Neuronal stem cell (in vitro differentiated cells): ENCODE data around the gene PUM2.

ENCODE experiments used
- DNase-seq: peaks from one replicate; pipeline ENCODE4 v3.0.0-alpha.2; 2013; ENCODE audit warnings: low spot score
- H2AFZ ChIP-seq: one replicate; pipeline ENCODE4 v1.6.1; 2013; ENCODE audit warnings: mild to moderate bottlenecking, low read length, inconsistent platforms
- H2AK5ac ChIP-seq: 2 replicates; pipeline ENCODE4 v1.6.1; 2013; ENCODE audit warnings: low read depth, mild to moderate bottlenecking, inconsistent platforms, low read length, moderate library complexity, mixed read lengths
- H2BK120ac ChIP-seq: 2 replicates; pipeline ENCODE4 v1.6.1; 2013; ENCODE audit warnings: low read depth, mild to moderate bottlenecking, inconsistent platforms, low read length, moderate library complexity, mixed read lengths
- H2BK12ac ChIP-seq: one replicate; pipeline ENCODE4 v1.6.1; 2013; ENCODE audit warnings: low read length, inconsistent platforms
- H2BK15ac ChIP-seq: 2 replicates; pipeline ENCODE4 v1.6.1; 2013; ENCODE audit warnings: mild to moderate bottlenecking, low read length, inconsistent platforms, mixed read lengths
- H2BK5ac ChIP-seq: one replicate; pipeline ENCODE4 v1.6.1; 2013; ENCODE audit warnings: inconsistent platforms, mild to moderate bottlenecking, low read length, moderate library complexity
- H3K14ac ChIP-seq: one replicate; pipeline ENCODE4 v1.6.1; 2013; ENCODE audit warnings: low read length, inconsistent platforms
- H3K18ac ChIP-seq: 2 replicates; pipeline ENCODE4 v1.6.1; 2013; ENCODE audit warnings: low read length, inconsistent platforms
- H3K23ac ChIP-seq: 2 replicates; pipeline ENCODE4 v1.6.1; 2013; ENCODE audit warnings: low read depth, mild to moderate bottlenecking, mixed read lengths, low read length, inconsistent platforms; ENCODE audit not compliant: poor library complexity
- H3K27ac ChIP-seq: replicated peaks from 3 replicates; pipeline ENCODE4 v1.5.1; 2013; ENCODE audit warnings: low read length, inconsistent platforms
- H3K27me3 ChIP-seq, 3 experiments: 2 replicates each; pipeline ENCODE4 v1.6.1; 2013; ENCODE audit warnings: low read length in 3 of 3, mild to moderate bottlenecking in 2 of 3, inconsistent platforms in 1 of 3, low read depth in 1 of 3, mixed read lengths in 1 of 3, moderate library complexity in 1 of 3; ENCODE audit not compliant: control insufficient read depth in 3 of 3, insufficient read depth in 3 of 3
- H3K36me3 ChIP-seq, 2 donors: replicated peaks in 1 of 2; 2 replicates each; pipeline ENCODE4 v1.6.1; 2013; ENCODE audit warnings: low read length in 2 of 2; ENCODE audit not compliant: control insufficient read depth in 2 of 2, insufficient read depth in 2 of 2
- H3K4ac ChIP-seq: 2 replicates; pipeline ENCODE4 v1.6.1; 2013; ENCODE audit warnings: inconsistent platforms, mild to moderate bottlenecking, low read length, moderate library complexity
- H3K4me1 ChIP-seq, 2 donors: 1 replicate in 1 of 2; 2 replicates in 1 of 2; pipeline ENCODE4 v1.6.1; 2013; ENCODE audit warnings: low read length in 2 of 2, low read depth in 1 of 2; ENCODE audit not compliant: control insufficient read depth in 2 of 2, insufficient read depth in 1 of 2
- H3K4me2 ChIP-seq: one replicate; pipeline ENCODE4 v1.6.1; 2013; ENCODE audit warnings: mild to moderate bottlenecking, low read length, inconsistent platforms; ENCODE audit not compliant: insufficient read depth, poor library complexity, severe bottlenecking
- H3K4me3 ChIP-seq, 2 donors: 2 replicates each; pipeline ENCODE4 v1.5.1; 2013; ENCODE audit warnings: low read length in 2 of 2, mild to moderate bottlenecking in 2 of 2, inconsistent platforms in 1 of 2, moderate library complexity in 1 of 2
- H3K79me1 ChIP-seq: one replicate; pipeline ENCODE4 v1.6.1; 2013; ENCODE audit warnings: low read depth, mild to moderate bottlenecking, inconsistent platforms, low read length, moderate library complexity
- H3K9ac ChIP-seq: one replicate; pipeline ENCODE4 v1.6.1; 2013; ENCODE audit warnings: mild to moderate bottlenecking, low read depth, low read length, inconsistent platforms; ENCODE audit not compliant: poor library complexity
- H3K9me3 ChIP-seq, 2 donors: replicated peaks in 1 of 2; 2 replicates each; pipeline versions ENCODE3 to v1.6.1; 2013; ENCODE audit warnings: low read length in 2 of 2, mild to moderate bottlenecking in 2 of 2, inconsistent platforms in 1 of 2, low read depth in 1 of 2, mixed read lengths in 1 of 2, moderate library complexity in 1 of 2; ENCODE audit not compliant: control insufficient read depth in 2 of 2, insufficient read depth in 1 of 2
- H4K8ac ChIP-seq: one replicate; pipeline ENCODE4 v1.6.1; 2013; ENCODE audit warnings: low read depth, mild to moderate bottlenecking, inconsistent platforms, low read length, moderate library complexity
- H4K91ac ChIP-seq: one replicate; pipeline ENCODE4 v1.6.1; 2013; ENCODE audit warnings: low read length, low read depth, mild to moderate bottlenecking, inconsistent platforms; ENCODE audit not compliant: poor library complexity
- WGBS, 2 donors: extraction: QIAGEN DNeasy Blood & Tissue Kit; methylation state at CpG; one replicate each; pipeline ENCODE4 v1.1.7; 2013; ENCODE audit warnings: missing lambda C conversion rate in 2 of 2, mixed read lengths in 1 of 2; ENCODE audit not compliant: insufficient read length in 2 of 2, insufficient replicate concordance in 1 of 2; ENCODE audit errors: extremely low coverage in 2 of 2; 5-methylcytosine and 5-hydroxymethylcytosine counted together

PUM2 gene

GRCh38 chr2:20225294-20226151, 125.1 kb downstream of the PUM2 start:
- H3K23ac ChIP-seq, result peak overlapping the region; percentile 93
- peak overlapping the region; percentile 84 to 85 for H3K4me3 ChIP-seq
- no peak overlapping the region for H3K4ac ChIP-seq
- H3K27ac ChIP-seq, result peak overlapping the region; percentile 82
- H4K91ac ChIP-seq, result peak overlapping the region; percentile 61
- peak overlapping the region; percentile 98 for H2AFZ ChIP-seq
- peak overlapping the region; percentile 97 for H2AK5ac ChIP-seq
- H3K79me1 ChIP-seq, result peaks cover 13% of the 10 kb centered on the region
- WGBS, 2 donors, result no CpG with 5 or more reads among the region's 66 CpGs
- peak overlapping the region; percentile 11 for H2BK15ac ChIP-seq
- no peaks in the 10 kb centered on the region for H3K9me3 ChIP-seq
- peaks cover 0 to 5% (median 0%) of the 10 kb centered on the region in 3 experiments for H3K27me3 ChIP-seq
- H2BK5ac ChIP-seq, result peak overlapping the region; percentile 99
- peak overlapping the region; percentile 74 for H3K9ac ChIP-seq
- H3K36me3 ChIP-seq, result peaks cover 3 to 22% of the 10 kb centered on the region in 2 donors
- peak overlapping the region; percentile 0 for H3K14ac ChIP-seq
- peaks cover 13 to 20% of the 10 kb centered on the region in 2 donors for H3K4me1 ChIP-seq
- no peak overlapping the region for H4K8ac ChIP-seq
- DNase-seq, result peak; percentile 77
- H3K4me2 ChIP-seq, result peak overlapping the region; percentile 75
- H2BK120ac ChIP-seq, result no peak overlapping the region
- H2BK12ac ChIP-seq, result no peak overlapping the region
- peak overlapping the region; percentile 98 for H3K18ac ChIP-seq

- H2BK5ac ChIP-seq, result peak within 1 kb of the TSS; percentile 99
- H3K23ac ChIP-seq, result peak within 1 kb of the TSS; percentile 93
- peak within 1 kb of the TSS; percentile 90 for H2BK120ac ChIP-seq
- peaks cover 0 to 5% (median 0%) of the 10 kb centered on the region in 3 experiments for H3K27me3 ChIP-seq
- H3K18ac ChIP-seq, result peak within 1 kb of the TSS; percentile 99
- DNase-seq, result peak; percentile 55
- H3K4me3 ChIP-seq, result peak within 1 kb of the TSS; percentile 84 to 90
- H4K8ac ChIP-seq, result no peak within 1 kb of the TSS
- peak within 1 kb of the TSS; percentile 98 for H2AFZ ChIP-seq
- peak within 1 kb of the TSS; percentile 97 for H2AK5ac ChIP-seq
- WGBS, 2 donors, result no CpG with 5 or more reads among the region's 65 CpGs
- peak within 1 kb of the TSS; percentile 85 for H3K4me2 ChIP-seq
- H3K79me1 ChIP-seq, result peaks cover 18% of the 10 kb centered on the region
- H4K91ac ChIP-seq, result peak within 1 kb of the TSS; percentile 61
- peak within 1 kb of the TSS; percentile 16 for H2BK12ac ChIP-seq
- H3K9ac ChIP-seq, result peak within 1 kb of the TSS; percentile 97
- H3K4ac ChIP-seq, result no peak within 1 kb of the TSS
- peak within 1 kb of the TSS; percentile 75 for H2BK15ac ChIP-seq
- peaks cover 3 to 27% of the 10 kb centered on the region in 2 donors for H3K36me3 ChIP-seq
- no peaks in the 10 kb centered on the region for H3K9me3 ChIP-seq
- H3K4me1 ChIP-seq, result peaks cover 13 to 20% of the 10 kb centered on the region in 2 donors
- H3K14ac ChIP-seq, result peak within 1 kb of the TSS; percentile 75
- H3K27ac ChIP-seq, result peak within 1 kb of the TSS; percentile 82
Observed at GRCh38 chr2:20224716-20225293, 125.8 kb downstream of the PUM2 start, which contains the start of gene SDC1. Gene SDC1 (minus strand): TSS chr2:20225130. CDS start chr2:20224867, 263 bp downstream.

GRCh38 chr2:20224164-20224715, 126.4 kb downstream of the PUM2 start:
- no peak overlapping the region for H3K4ac ChIP-seq
- H4K8ac ChIP-seq, result no peak overlapping the region
- peak overlapping the region; percentile 75 for H2BK15ac ChIP-seq
- peak overlapping the region; percentile 99 for H3K18ac ChIP-seq
- peak overlapping the region; percentile 82 for H3K27ac ChIP-seq
- H2BK120ac ChIP-seq, result peak overlapping the region; percentile 90
- peaks cover 7 to 30% of the 10 kb centered on the region in 2 donors for H3K36me3 ChIP-seq
- H3K9ac ChIP-seq, result peak overlapping the region; percentile 97
- H2AFZ ChIP-seq, result peak overlapping the region; percentile 98
- peak overlapping the region; percentile 90 for H3K23ac ChIP-seq
- H2AK5ac ChIP-seq, result peak overlapping the region; percentile 80
- peak overlapping the region; percentile 85 for H3K4me2 ChIP-seq
- DNase-seq, result no peak
- peak overlapping the region; percentile 75 for H3K14ac ChIP-seq
- no peaks in the 10 kb centered on the region for H3K9me3 ChIP-seq
- peak overlapping the region; percentile 16 for H2BK12ac ChIP-seq
- H3K4me3 ChIP-seq, result peak overlapping the region; percentile 84 to 90
- no CpG with 5 or more reads among the region's 70 CpGs for WGBS, 2 donors
- peaks cover 13 to 20% of the 10 kb centered on the region in 2 donors for H3K4me1 ChIP-seq
- H4K91ac ChIP-seq, result peak overlapping the region; percentile 61
- peaks cover 0 to 5% (median 0%) of the 10 kb centered on the region in 3 experiments for H3K27me3 ChIP-seq
- peak overlapping the region; percentile 99 for H2BK5ac ChIP-seq
- peaks cover 20% of the 10 kb centered on the region for H3K79me1 ChIP-seq
